Activated CD4-positive, alpha-beta T cell treated with anti-CD3 and anti-CD28 coated beads, Interleukin-2, amount 10 ng/mL, durations not matched to agents 7 days and 5 days (primary cell): ENCODE data around the gene TMA7. TPM values are rescaled to one million over a fixed set of nuclear protein-coding genes. Genes with fewer than 3 reads are reported as not detected.

Experiments
- CTCF ChIA-PET: fragments of 350-600 bp; sonication (Branson Sonifier 250); formaldehyde crosslinking; loops from one replicate; lab custom pipeline; 2021; ENCODE audit warnings: antibody characterized with exemption; lab: Charles Lee
- POLR2A ChIA-PET: fragments of 350-600 bp; sonication (Branson Sonifier 250); formaldehyde crosslinking; loops from one replicate; lab custom pipeline; 2021; ENCODE audit warnings: antibody characterized with exemption; lab: Charles Lee
- DNase-seq: peaks from one replicate; pipeline ENCODE4 v3.0.0-alpha.2; 2020
- H3K27ac Mint-ChIP-seq: one replicate; pipeline ENCODE4 v1.8.0; 2021; ENCODE audit warnings: mild to moderate bottlenecking, moderate library complexity, mixed read lengths
- H3K27me3 Mint-ChIP-seq: one replicate; pipeline ENCODE4 v1.8.0; 2021; ENCODE audit warnings: mixed read lengths
- H3K36me3 Mint-ChIP-seq: one replicate; pipeline ENCODE4 v1.8.0; 2021; ENCODE audit warnings: low read depth, mixed read lengths
- H3K4me1 Mint-ChIP-seq: one replicate; pipeline ENCODE4 v1.8.0; 2021; ENCODE audit warnings: mixed read lengths
- H3K4me3 Mint-ChIP-seq: one replicate; pipeline ENCODE4 v1.8.0; 2021; ENCODE audit warnings: mild to moderate bottlenecking, moderate library complexity, mixed read lengths
- H3K9me3 Mint-ChIP-seq: one replicate; pipeline ENCODE4 v1.8.0; 2021; ENCODE audit warnings: mixed read lengths
- total RNA-seq, 2 experiments: library from RNA; stranded (reverse); gene quantifications; one replicate each; pipeline ENCODE4 v1.2.3, GENCODE V29; 2021

Gene TMA7
- total RNA-seq, 2 experiments from 2014 or later = 285 to 290 TPM

DNA sequence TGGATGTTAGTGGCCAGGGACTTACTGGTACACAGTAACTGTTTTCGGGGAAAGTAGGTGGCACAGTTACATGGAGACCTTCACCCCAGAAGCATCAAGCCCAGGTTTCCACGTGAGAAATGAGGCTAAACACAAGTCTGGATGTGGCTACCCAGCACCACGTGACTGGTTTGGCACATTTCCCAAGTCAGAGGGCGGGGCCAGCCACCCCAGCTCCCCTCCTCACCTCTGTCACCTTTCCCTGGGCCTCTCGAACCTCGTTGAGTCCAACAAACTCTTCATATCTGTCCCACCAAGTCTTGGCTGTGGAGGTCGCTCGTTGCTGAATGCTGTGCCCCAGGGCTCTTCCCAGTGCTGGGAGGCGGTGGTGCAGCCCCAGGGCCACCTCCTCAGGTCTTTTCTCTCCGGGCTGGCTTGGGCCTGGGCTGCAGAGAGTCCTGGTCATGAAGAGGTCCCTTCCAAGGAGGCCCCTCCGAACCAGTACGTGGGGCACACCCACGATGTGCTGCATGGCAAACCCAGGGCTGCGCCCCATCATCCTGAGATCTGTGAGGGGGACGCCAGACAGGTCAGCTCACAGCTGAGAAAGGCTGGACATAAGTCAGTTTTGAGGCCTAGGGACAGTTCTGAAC, 5.3 kb upstream of the TMA7 start:
- Mint-ChIP-seq H3K36me3 (peaks cover 19% of the 10 kb centered on the region), H3K4me3 (no peak overlapping the region), H3K4me1 (peaks cover 35% of the 10 kb centered on the region), H3K27ac (peak overlapping the region; percentile 38), H3K9me3 (no peaks in the 10 kb centered on the region), H3K27me3 (peaks cover 2% of the 10 kb centered on the region)
- POLR2A ChIA-PET = interaction anchor here (0.5 kb wide), 1 partner anchor 122 kb away, joined by 9 read pairs; no protein-coding TSS in a partner anchor
- no peak for DNase-seq
- CTCF ChIA-PET = interaction anchor here (0.9 to 5.5 kb wide), 7 partner anchors 11 to 251 kb away, joined by 3 to 80 read pairs (median 13); partner anchors contain the start of genes ATRIP and NCKIPSD

DNA sequence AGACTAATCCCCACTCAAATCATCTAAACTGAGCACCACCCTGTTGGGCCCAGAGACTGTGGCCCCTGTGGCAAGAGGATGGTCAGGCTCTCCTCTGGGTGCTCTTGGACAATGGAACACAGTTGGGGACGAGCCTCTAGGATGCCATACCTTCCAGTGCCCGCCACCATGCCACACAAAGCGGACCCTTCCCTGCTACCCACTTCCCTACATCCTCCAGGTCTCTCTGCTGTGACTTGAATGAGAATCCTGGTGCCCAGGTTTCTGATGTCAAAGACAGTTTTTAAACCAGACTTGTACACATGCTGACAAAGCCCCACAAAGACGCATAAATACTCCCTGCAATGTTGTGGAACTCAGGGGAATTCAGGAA, 4.8 kb upstream of the TMA7 start:
- H3K36me3 Mint-ChIP-seq = peaks cover 21% of the 10 kb centered on the region
- H3K9me3 Mint-ChIP-seq = no peaks in the 10 kb centered on the region
- POLR2A ChIA-PET = interaction anchor here (0.5 kb wide), 1 partner anchor 35 kb away, joined by 4 read pairs; no protein-coding TSS in a partner anchor
- no peaks in the 10 kb centered on the region for H3K27me3 Mint-ChIP-seq
- no peak for DNase-seq
- H3K4me3 Mint-ChIP-seq = no peak overlapping the region
- H3K4me1 Mint-ChIP-seq = peaks cover 32% of the 10 kb centered on the region
- H3K27ac Mint-ChIP-seq = peak overlapping the region; percentile 36
- CTCF ChIA-PET = interaction anchor here (0.7 to 5.5 kb wide), 33 partner anchors 8 to 202 kb away, joined by 3 to 80 read pairs (median 9); partner anchors contain the start of genes ATRIP, PFKFB4, SHISA5 and ZNF589

DNA sequence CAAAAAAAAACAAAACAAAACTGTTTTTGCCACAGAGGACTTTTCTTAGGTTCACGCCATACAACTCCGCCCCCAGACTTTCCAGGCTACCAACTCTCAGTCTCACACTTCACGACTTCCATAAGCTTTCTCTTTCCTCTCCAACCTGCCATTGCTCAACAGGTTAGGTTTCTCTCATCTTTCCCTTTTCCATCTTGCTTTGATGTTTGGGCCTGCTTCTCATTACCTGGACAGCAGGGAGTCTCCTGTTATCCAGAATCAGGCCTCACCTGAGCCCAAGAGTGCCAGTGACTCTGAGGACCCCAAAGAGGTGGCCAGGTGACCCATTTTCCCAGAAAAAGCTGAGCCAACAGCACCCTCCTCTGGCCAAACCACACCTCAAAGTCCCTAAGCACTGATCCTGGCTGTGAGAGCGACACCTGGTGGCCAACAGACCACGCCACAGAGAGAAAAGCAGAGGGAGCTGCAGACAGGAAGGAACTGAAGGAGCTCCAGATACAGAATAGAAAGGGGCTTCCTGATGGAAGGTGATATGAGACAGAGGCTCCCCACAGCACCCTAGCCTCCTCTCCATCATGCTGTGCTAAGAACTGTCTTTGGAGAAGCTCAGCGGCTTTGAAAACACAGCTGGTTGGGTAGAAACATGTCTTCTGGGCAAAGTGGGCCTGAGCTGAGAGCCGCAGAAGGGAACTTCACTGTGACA, 4.1 kb upstream of the TMA7 start:
- ChIA-PET CTCF (interaction anchor here (0.5 to 5.5 kb wide), 84 partner anchors 9 to 637 kb away, joined by 3 to 80 read pairs (median 4); partner anchors contain the start of genes ATRIP, CDC25A, IP6K2 and PFKFB4), POLR2A (interaction anchor here (0.5 to 0.7 kb wide), 3 partner anchors 10 to 34 kb away, joined by 3 to 4 read pairs (median 4); partner anchors contain the start of gene ATRIP)
- Mint-ChIP-seq H3K4me1 (peaks cover 31% of the 10 kb centered on the region), H3K27ac (no peak overlapping the region), H3K27me3 (no peaks in the 10 kb centered on the region), H3K4me3 (no peak overlapping the region), H3K9me3 (no peaks in the 10 kb centered on the region), H3K36me3 (peaks cover 27% of the 10 kb centered on the region)
- DNase-seq = peak; percentile 90

DNA sequence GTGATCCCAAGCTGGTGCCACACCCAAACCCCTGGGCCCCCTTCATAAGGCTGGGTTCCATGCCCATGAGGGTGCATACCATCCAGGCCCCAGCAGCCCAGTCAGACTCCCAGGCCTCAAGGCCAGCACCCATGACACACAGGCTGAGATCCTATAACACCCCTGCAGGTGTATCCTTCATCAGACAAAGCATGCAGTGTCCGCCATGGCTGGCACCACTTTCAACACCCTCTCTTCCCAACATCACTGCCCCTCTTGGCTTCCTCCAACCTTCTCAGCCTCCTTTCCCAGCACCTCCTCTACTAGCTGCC, 3.6 kb upstream of the TMA7 start:
- H3K4me3 Mint-ChIP-seq = no peak overlapping the region
- POLR2A ChIA-PET = interaction anchor here (0.6 to 0.8 kb wide), 3 partner anchors 10 to 68 kb away, joined by 3 to 4 read pairs (median 3); partner anchors contain the start of gene ATRIP
- peaks cover 28% of the 10 kb centered on the region for H3K36me3 Mint-ChIP-seq

DNA sequence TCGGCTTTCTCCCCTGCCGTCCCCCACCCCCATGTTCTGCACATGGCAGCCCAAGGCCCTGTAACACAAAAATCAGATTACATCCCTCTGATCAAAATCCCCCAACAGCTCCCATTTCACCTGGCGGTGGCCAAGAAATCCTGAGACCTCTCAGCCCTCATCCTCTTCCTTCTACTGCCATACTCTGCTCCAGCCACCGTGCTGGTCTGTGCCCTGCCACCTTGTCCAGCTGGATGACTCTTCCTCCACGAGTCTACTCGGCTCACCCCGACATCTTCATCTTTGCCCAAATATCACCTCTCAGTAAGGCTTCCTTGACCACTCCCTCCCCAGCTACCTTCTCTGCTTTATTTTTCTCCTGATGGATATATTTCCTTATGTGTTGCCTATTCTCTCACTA, 3.2 kb upstream of the TMA7 start:
- peaks cover 28% of the 10 kb centered on the region for H3K36me3 Mint-ChIP-seq
- CTCF ChIA-PET = interaction anchor here (0.6 to 5.5 kb wide), 33 partner anchors 9 to 249 kb away, joined by 3 to 80 read pairs (median 7); partner anchors contain the start of genes ATRIP, CDC25A, PFKFB4 and SLC26A6
- H3K4me3 Mint-ChIP-seq = no peak overlapping the region
- peaks cover 31% of the 10 kb centered on the region for H3K4me1 Mint-ChIP-seq
- DNase-seq = no peak
- no peaks in the 10 kb centered on the region for H3K27me3 Mint-ChIP-seq
- H3K9me3 Mint-ChIP-seq = no peaks in the 10 kb centered on the region
- H3K27ac Mint-ChIP-seq = no peak overlapping the region
- POLR2A ChIA-PET = interaction anchor here (0.7 to 0.8 kb wide), 2 partner anchors 9 to 69 kb away, joined by 3 to 4 read pairs; partner anchors contain the start of gene ATRIP

More for the DNA sequence above, 3.6 kb upstream of the TMA7 start:
- no peak overlapping the region for H3K27ac Mint-ChIP-seq
- no peak for DNase-seq
- CTCF ChIA-PET = interaction anchor here (0.5 to 5.5 kb wide), 81 partner anchors 9 to 637 kb away, joined by 3 to 80 read pairs (median 5); partner anchors contain the start of genes ATRIP, CDC25A, IP6K2 and PFKFB4
- H3K4me1 Mint-ChIP-seq = peaks cover 30% of the 10 kb centered on the region
- no peaks in the 10 kb centered on the region for H3K27me3 Mint-ChIP-seq
- no peaks in the 10 kb centered on the region for H3K9me3 Mint-ChIP-seq

DNA sequence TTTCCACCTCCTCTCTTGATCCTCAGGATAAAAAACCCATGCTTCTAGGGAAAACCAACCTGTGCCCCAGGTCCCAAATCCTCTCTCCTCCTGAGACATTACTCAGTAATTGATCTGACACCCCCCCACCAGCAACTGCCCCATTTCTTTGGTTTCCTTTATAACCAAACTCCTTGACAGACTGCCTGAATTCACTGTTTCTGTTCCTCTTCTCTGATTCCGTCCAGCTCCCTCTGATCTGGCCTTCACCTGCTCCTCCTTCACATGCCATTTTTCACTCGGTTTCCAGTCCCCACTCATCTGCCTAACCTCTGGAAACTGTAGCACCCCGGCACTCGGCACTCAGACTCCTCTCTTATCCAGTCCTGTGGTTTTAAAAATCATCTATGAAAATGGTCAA, 2.2 kb upstream of the TMA7 start:
- H3K4me3 Mint-ChIP-seq = no peak overlapping the region
- no peak overlapping the region for H3K27ac Mint-ChIP-seq
- no peaks in the 10 kb centered on the region for H3K27me3 Mint-ChIP-seq
- no peak for DNase-seq
- ChIA-PET POLR2A (no interaction called here), CTCF (interaction anchor here (0.5 to 2.9 kb wide), 2 partner anchors 37 to 57 kb away, joined by 3 to 33 read pairs; no protein-coding TSS in a partner anchor)
- H3K9me3 Mint-ChIP-seq = no peaks in the 10 kb centered on the region
- H3K4me1 Mint-ChIP-seq = peaks cover 38% of the 10 kb centered on the region
- peaks cover 28% of the 10 kb centered on the region for H3K36me3 Mint-ChIP-seq

DNA sequence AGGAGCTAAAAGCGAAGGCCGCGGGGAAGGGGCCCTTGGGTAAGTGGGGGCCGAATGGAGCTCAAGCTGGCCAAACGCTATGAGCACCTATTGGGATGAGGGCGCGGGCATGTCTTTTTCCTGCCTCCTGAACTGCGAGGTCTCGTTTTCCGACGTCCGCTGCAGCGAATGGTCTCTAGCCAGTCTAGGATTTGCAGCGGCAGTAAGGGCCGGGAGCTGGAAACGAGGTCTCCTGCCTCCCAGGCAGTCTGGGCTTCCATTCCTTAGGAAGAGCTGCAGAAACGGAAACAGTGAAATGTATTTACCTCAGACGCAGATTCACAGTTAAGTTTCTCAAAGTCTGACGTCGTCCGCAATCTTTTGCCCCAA, 517 bp downstream of the TMA7 start:
- Mint-ChIP-seq H3K27ac (peak overlapping the region; percentile 91), H3K36me3 (peaks cover 30% of the 10 kb centered on the region), H3K4me1 (peaks cover 41% of the 10 kb centered on the region), H3K4me3 (peak overlapping the region; percentile 96), H3K27me3 (no peaks in the 10 kb centered on the region), H3K9me3 (no peaks in the 10 kb centered on the region)
- ChIA-PET POLR2A (no interaction called here), CTCF (interaction anchor here (1.2 to 1.4 kb wide), 2 partner anchors 10 to 26 kb away, joined by 5 to 6 read pairs; partner anchors contain the start of gene PLXNB1)
- DNase-seq = no peak

DNA sequence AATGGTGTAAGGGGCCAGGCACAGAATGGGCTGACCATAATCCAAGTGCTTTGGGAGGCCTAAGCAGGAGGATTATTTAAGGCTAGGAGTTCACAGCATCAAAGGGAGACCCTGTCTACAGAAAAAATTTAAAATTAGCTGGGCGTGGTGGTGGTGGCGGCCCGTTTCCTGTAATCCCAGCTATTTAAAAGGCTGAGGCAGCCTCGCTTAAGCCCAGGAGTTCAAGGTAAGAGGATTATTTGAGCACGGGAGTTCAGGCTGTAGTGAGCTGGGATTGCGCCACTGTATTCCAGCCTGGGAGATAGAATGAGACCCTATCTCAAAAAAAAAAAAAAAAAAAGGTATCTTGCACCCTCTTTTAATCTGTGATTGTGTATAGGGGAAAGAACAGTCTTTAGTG, 1.9 kb downstream of the TMA7 start:
- Mint-ChIP-seq H3K27ac (peak overlapping the region; percentile 42), H3K9me3 (no peaks in the 10 kb centered on the region), H3K4me3 (peak overlapping the region; percentile 96), H3K27me3 (no peaks in the 10 kb centered on the region), H3K4me1 (peaks cover 51% of the 10 kb centered on the region), H3K36me3 (peaks cover 35% of the 10 kb centered on the region)
- DNase-seq = no peak
- ChIA-PET CTCF (interaction anchor here (1.4 to 8.0 kb wide), 2 partner anchors 8 to 10 kb away, joined by 6 to 76 read pairs; no protein-coding TSS in a partner anchor), POLR2A (interaction anchor here (0.7 kb wide), 1 partner anchor 107 kb away, joined by 5 read pairs; no protein-coding TSS in a partner anchor)

DNA sequence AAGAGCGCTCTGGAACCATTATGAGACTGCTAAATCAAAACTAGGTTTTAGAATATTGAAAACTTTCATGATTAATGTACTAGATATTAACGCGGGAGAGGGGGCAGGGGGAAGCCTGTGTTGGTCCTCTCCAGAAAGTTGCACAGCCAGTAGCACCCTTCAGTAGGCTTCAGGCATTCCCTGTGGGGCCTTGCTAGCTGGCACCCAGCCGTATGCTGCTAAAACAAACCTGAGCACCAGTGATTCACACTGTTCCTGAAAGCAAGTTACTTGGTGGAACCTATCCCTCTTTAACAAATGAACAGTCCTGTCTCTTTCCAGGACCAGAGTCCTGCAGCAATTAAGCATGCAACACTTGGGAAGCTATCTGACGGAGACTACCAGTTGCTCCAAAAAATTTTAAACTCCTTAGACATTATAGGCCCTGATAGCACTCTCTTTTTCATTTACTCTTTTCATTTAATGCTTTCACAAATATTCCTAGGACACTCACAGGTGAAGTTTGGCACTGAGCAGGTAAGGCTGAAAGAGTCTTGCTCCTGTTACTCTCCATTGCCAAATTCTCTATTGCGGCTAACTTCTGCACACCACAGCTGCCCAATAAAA, 5.3 kb downstream of the TMA7 start:
- CTCF ChIA-PET = interaction anchor here (0.6 to 8.0 kb wide), 9 partner anchors 11 to 191 kb away, joined by 3 to 76 read pairs (median 4); partner anchors contain the start of gene PFKFB4
- Mint-ChIP-seq H3K36me3 (peaks cover 44% of the 10 kb centered on the region), H3K4me1 (peaks cover 60% of the 10 kb centered on the region), H3K27ac (peak overlapping the region; percentile 91), H3K4me3 (peak overlapping the region; percentile 87), H3K9me3 (no peaks in the 10 kb centered on the region), H3K27me3 (no peaks in the 10 kb centered on the region)
- DNase-seq = no peak
- POLR2A ChIA-PET = interaction anchor here (1.3 kb wide), 1 partner anchor 9 kb away, joined by 4 read pairs; no protein-coding TSS in a partner anchor

DNA sequence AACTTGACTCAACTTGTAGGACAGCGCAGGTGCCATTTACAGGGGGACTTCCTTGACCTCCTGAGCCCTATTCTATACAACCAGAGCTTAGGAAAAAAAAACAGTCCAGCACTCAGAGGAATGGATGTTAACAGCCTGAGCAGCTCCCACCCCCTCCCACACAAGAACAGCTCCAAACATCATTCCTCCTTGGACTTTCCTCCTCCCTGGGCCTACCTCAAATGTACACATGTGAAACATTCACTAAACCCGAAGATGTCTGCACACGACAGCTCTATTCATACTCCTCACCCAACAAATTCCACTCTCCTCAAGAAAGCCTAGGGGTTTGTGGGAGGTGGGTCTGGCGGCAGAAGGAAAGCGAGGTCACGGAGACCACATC, 6.0 kb downstream of the TMA7 start:
- ChIA-PET CTCF (interaction anchor here (0.6 to 8.0 kb wide), 13 partner anchors 10 to 339 kb away, joined by 3 to 76 read pairs (median 4); partner anchors contain the start of genes PFKFB4 and PLXNB1), POLR2A (interaction anchor here (1.3 kb wide), 1 partner anchor 10 kb away, joined by 4 read pairs; no protein-coding TSS in a partner anchor)
- Mint-ChIP-seq H3K36me3 (peaks cover 39% of the 10 kb centered on the region), H3K27ac (peak overlapping the region; percentile 91), H3K9me3 (no peaks in the 10 kb centered on the region), H3K4me1 (peaks cover 56% of the 10 kb centered on the region), H3K4me3 (peak overlapping the region; percentile 87), H3K27me3 (no peaks in the 10 kb centered on the region)
- DNase-seq = no peak

DNA sequence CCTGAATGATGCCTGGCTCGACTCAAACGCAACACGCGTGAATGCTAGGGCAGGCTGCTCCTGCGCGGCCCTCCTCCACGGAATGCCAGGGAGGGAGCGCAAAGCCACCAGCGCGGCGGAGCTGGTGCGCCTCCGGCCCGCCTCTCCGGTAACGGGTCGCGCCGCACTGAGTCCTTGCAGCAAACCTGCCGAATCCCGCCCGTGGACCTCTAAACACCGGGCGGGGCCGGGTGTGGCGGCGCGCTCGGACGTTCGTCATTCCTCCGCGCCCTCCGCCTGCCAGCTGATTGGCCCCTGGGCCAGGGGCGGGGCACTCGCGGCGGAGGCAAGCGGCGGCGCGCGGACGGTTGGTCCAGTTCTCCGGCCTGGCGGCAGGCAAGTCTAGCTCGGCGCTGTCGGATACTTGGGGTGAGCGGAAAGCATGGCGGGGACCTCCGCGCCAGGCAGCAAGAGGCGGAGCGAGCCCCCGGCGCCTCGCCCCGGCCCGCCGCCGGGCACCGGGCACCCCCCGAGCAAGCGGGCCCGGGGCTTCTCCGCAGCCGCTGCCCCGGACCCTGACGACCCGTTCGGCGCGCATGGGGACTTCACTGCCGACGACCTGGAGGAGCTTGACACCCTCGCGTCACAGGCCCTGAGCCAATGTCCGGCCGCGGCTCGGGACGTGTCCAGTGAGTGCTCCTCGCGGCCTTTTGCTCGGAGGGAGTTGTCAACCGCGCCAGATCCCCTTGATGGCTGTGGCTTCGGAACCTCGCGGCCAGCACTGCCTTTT, 6.6 kb downstream of the TMA7 start, which contains the start of gene ATRIP:
Gene ATRIP, plus strand, starts transcription at position 313 of the 769 bp plus-strand sequence. Its CDS starts 109 bp downstream, at position 422.
- Mint-ChIP-seq H3K27me3 (no peaks in the 10 kb centered on the region), H3K36me3 (peaks cover 39% of the 10 kb centered on the region), H3K4me3 (peak within 1 kb of the TSS; percentile 87), H3K9me3 (no peaks in the 10 kb centered on the region), H3K4me1 (peaks cover 54% of the 10 kb centered on the region), H3K27ac (peak within 1 kb of the TSS; percentile 91)
- DNase-seq = peak; percentile 87
- CTCF ChIA-PET = interaction anchor here (0.5 to 8.0 kb wide), 13 partner anchors 9 to 338 kb away, joined by 3 to 76 read pairs (median 4); partner anchors contain the start of genes PFKFB4 and PLXNB1
- POLR2A ChIA-PET = interaction anchor here (0.7 to 1.3 kb wide), 2 partner anchors 10 to 22 kb away, joined by 3 to 4 read pairs; no protein-coding TSS in a partner anchor
